HepG2 (cell line): ENCODE results near the gene PEMT. TPM values are rescaled to one million over a fixed set of nuclear protein-coding genes. Genes with fewer than 3 reads are reported as not detected.

Experiments
- AHR ChIP-seq: IDR thresholded peaks from 2 replicates; pipeline ENCODE4 v1.6.1; 2018; ENCODE audit warnings: missing genetic modification reagents, missing compliant biosample characterization
- BCL6 ChIP-seq: IDR thresholded peaks from 2 replicates; pipeline ENCODE4 v1.6.1; 2016; ENCODE audit warnings: missing genetic modification reagents, missing compliant biosample characterization
- ERF ChIP-seq: IDR thresholded peaks from 2 replicates; pipeline ENCODE4 v1.6.1; 2018; ENCODE audit warnings: missing biosample characterization, missing genetic modification reagents
- HHEX ChIP-seq: IDR thresholded peaks from 2 replicates; pipeline ENCODE4 v1.6.1; 2016; ENCODE audit warnings: control low read depth
- HNF4A ChIP-seq: sonication (generic); formaldehyde crosslinking; IDR thresholded peaks from 2 replicates; pipeline ENCODE4 v1.4.0; 2020; ENCODE audit warnings: missing genetic modification reagents
- MED1 ChIP-seq: sonication (generic); formaldehyde crosslinking; IDR thresholded peaks from 2 replicates; pipeline ENCODE4 v1.4.0; 2020; ENCODE audit warnings: missing genetic modification reagents
- MEIS2 ChIP-seq: sonication (generic); formaldehyde crosslinking; IDR thresholded peaks from 2 replicates; pipeline ENCODE4 v1.9.0; 2021; ENCODE audit warnings: mild to moderate bottlenecking, missing genetic modification reagents
- MIER2 ChIP-seq: IDR thresholded peaks from 2 replicates; pipeline ENCODE4 v1.6.1; 2016; ENCODE audit warnings: missing biosample characterization, missing genetic modification reagents
- MLXIP ChIP-seq: sonication (generic); formaldehyde crosslinking; IDR thresholded peaks from 2 replicates; pipeline ENCODE4 v1.9.0; 2021; ENCODE audit warnings: missing genetic modification reagents, borderline replicate concordance
- MXI1 ChIP-seq: IDR thresholded peaks from 3 replicates; pipeline ENCODE4 v1.6.1; 2012; ENCODE audit warnings: low read depth, low read length, inconsistent platforms, borderline replicate concordance
- PITX1 ChIP-seq: sonication (generic); formaldehyde crosslinking; IDR thresholded peaks from 2 replicates; pipeline ENCODE4 v1.5.1; 2020; ENCODE audit warnings: mild to moderate bottlenecking, missing genetic modification reagents
- PLRG1 ChIP-seq: fragments of 450-650 bp; conservative IDR thresholded peaks from 2 replicates; pipeline ENCODE4 v1.6.1; 2016
- RFX1 ChIP-seq: fragments of 450-650 bp; IDR thresholded peaks from 2 replicates; pipeline ENCODE4 v1.6.1; 2017
- ZBTB21 ChIP-seq: sonication (generic); formaldehyde crosslinking; IDR thresholded peaks from 2 replicates; pipeline ENCODE4 v1.4.0; 2020; ENCODE audit warnings: missing genetic modification reagents
- ZBTB3 ChIP-seq: sonication (generic); formaldehyde crosslinking; IDR thresholded peaks from 2 replicates; pipeline ENCODE4 v1.4.0; 2020; ENCODE audit warnings: low read depth, mild to moderate bottlenecking, moderate library complexity, missing genetic modification reagents, borderline replicate concordance
- ZBTB42 ChIP-seq: sonication (generic); formaldehyde crosslinking; IDR thresholded peaks from 2 replicates; pipeline ENCODE4 v1.5.0; 2020; ENCODE audit warnings: mild to moderate bottlenecking, missing genetic modification reagents
- ZMAT3 ChIP-seq: sonication (generic); formaldehyde crosslinking; conservative IDR thresholded peaks from 2 replicates; pipeline ENCODE4 v1.7.0; 2021; ENCODE audit warnings: missing genetic modification reagents
- ZMAT5 ChIP-seq: sonication (generic); formaldehyde crosslinking; IDR thresholded peaks from 2 replicates; pipeline ENCODE4 v1.5.0; 2020; ENCODE audit warnings: mild to moderate bottlenecking, low read depth, missing genetic modification reagents, borderline replicate concordance
- ZNF430 ChIP-seq: sonication (generic); formaldehyde crosslinking; IDR thresholded peaks from 2 replicates; pipeline ENCODE4 v1.9.0; 2021; ENCODE audit warnings: mild to moderate bottlenecking, missing genetic modification reagents
- ZNF501 ChIP-seq: sonication (generic); formaldehyde crosslinking; IDR thresholded peaks from 2 replicates; pipeline ENCODE4 v1.5.1; 2020; ENCODE audit warnings: mild to moderate bottlenecking, moderate library complexity, missing genetic modification reagents
- ZNF746 ChIP-seq: sonication (generic); formaldehyde crosslinking; IDR thresholded peaks from 2 replicates; pipeline ENCODE4 v1.8.0; 2022; ENCODE audit warnings: mild to moderate bottlenecking, missing genetic modification reagents
- ZSCAN22 ChIP-seq: sonication (generic); formaldehyde crosslinking; IDR thresholded peaks from 2 replicates; pipeline ENCODE4 v1.4.0; 2020; ENCODE audit warnings: mild to moderate bottlenecking, missing genetic modification reagents
- ZSCAN5A ChIP-seq: sonication (generic); formaldehyde crosslinking; IDR thresholded peaks from 2 replicates; pipeline ENCODE4 v1.8.0; 2022; ENCODE audit warnings: mild to moderate bottlenecking, missing genetic modification reagents, borderline replicate concordance
- polyA plus RNA-seq, 8 experiments: library from polyadenylated mRNA; depleted of rRNA in 3 of 8; stranded (reverse) in 7 of 8; unstranded in 1 of 8; fragments of >200 nt; fragmentation: Illumina TruSeq in 4 of 8; extraction: Trizol in 4 of 8; gene quantifications; 2 replicates each; pipeline versions ENCODE4 v1.2.1 to v1.2.3, GENCODE V29; 2011 to 2016; ENCODE audit warnings: low read depth in 4 of 8, missing spikeins in 1 of 8, mixed read lengths in 1 of 8; ENCODE audit not compliant: insufficient read depth in 1 of 8
- total RNA-seq, 5 experiments: library from RNA; depleted of rRNA; stranded (reverse); fragments of >200 nt; fragmentation: Illumina TruSeq; extraction: Trizol; gene quantifications; 2 replicates each; pipeline ENCODE4 v1.2.3, GENCODE V29; 2016; ENCODE audit warnings: low read depth in 1 of 5
- TF ChIP-seq, protein P1 (sequence below): sonication (generic); formaldehyde crosslinking; IDR thresholded peaks from 2 replicates; pipeline ENCODE4 v1.4.0; 2020; ENCODE audit warnings: mild to moderate bottlenecking, missing genetic modification reagents

Gene PEMT
- total and polyA plus RNA-seq, 2 of the 13 experiments (the other 11 are each of a cell fraction or from before 2014, with no cell fraction given): 31.7 to 43.6 TPM

GRCh38 chr17:17538417-17539391, 52.8 kb downstream of the PEMT start (continued):
- TF ChIP-seq MED1 (peak; percentile 89), ZMAT3 (CRISPR knock-in tag) (no peak), ERF (peak; percentile 94), PLRG1 (no peak), ZBTB21 (CRISPR knock-in tag) (peak; percentile 63; the same call in 1 of the 2 replicates), PITX1 (CRISPR knock-in tag) (peak; percentile 94), MLXIP (CRISPR knock-in tag) (no peak), ZBTB3 (CRISPR knock-in tag) (0 out of 2 replicates have a peak, but pooled peaks have one; percentile 57), BCL6 (peak; percentile 94), MXI1 (peak; percentile 80; the same call in 2 of the 3 replicates), ZSCAN22 (no peak), RFX1 (peak; percentile 41; the same call in 1 of the 2 replicates), AHR (CRISPR knock-in tag) (no peak; the same call in 1 of the 2 replicates), ZNF430 (peak; percentile 72; the same call in 1 of the 2 replicates), ZMAT5 (CRISPR knock-in tag) (no peak), ZNF501 (peak; percentile 54; the same call in 1 of the 2 replicates), ZBTB42 (CRISPR knock-in tag) (no peak), ZNF746 (CRISPR knock-in tag) (no peak), MEIS2 (CRISPR knock-in tag) (0 out of 2 replicates have a peak, but pooled peaks have one; percentile 31), HNF4A (CRISPR knock-in tag) (peak; percentile 95), HHEX (CRISPR knock-in tag) (peak; percentile 75), ZSCAN5A (CRISPR knock-in tag) (0 out of 2 replicates have a peak, but pooled peaks have one; percentile 56), MIER2 (CRISPR knock-in tag) (0 out of 2 replicates have a peak, but pooled peaks have one; percentile 58)
- TF ChIP-seq, protein P1, sequence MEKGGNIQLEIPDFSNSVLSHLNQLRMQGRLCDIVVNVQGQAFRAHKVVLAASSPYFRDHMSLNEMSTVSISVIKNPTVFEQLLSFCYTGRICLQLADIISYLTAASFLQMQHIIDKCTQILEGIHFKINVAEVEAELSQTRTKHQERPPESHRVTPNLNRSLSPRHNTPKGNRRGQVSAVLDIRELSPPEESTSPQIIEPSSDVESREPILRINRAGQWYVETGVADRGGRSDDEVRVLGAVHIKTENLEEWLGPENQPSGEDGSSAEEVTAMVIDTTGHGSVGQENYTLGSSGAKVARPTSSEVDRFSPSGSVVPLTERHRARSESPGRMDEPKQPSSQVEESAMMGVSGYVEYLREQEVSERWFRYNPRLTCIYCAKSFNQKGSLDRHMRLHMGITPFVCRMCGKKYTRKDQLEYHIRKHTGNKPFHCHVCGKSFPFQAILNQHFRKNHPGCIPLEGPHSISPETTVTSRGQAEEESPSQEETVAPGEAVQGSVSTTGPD (CRISPR knock-in tag): peak; percentile 90
